ENCODE measurements around the gene DDR1.
"Not testable (repeated sequence)": the region's sequence is repeated elsewhere in the genome, so short reads cannot be mapped to it uniquely, and the experiment has no call there.

DDR1 gene

GRCh38 chr6:30896541-30896940, 12.2 kb downstream of the DDR1 start:
- H3K4me3 ChIP-seq (replicated peaks; ENCODE audit: low read depth, low read length) = no peak overlapping the region
- no peak for DNase-seq (ENCODE audit: low read depth)
- TF ChIP-seq CTCF (IDR thresholded peaks at IDR 0.05; ENCODE audit: low read length, missing control alignments) = no peak

DNA sequence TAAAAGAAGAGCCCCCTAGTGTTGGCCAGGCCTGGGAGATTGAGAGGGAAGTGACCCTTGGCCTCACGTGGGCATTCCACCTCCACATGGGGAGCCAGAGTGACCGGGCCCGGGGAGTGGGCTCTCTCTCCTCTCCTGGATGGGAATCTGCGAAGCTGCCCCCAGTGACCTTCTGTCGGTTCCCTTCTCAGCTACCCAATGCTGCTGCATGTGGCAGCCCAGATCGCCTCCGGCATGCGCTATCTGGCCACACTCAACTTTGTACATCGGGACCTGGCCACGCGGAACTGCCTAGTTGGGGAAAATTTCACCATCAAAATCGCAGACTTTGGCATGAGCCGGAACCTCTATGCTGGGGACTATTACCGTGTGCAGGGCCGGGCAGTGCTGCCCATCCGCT, 13.6 kb downstream of the DDR1 start:
- no peak for TF ChIP-seq CTCF (IDR thresholded peaks at IDR 0.05; ENCODE audit: low read length, missing control alignments)
- no peak for DNase-seq (ENCODE audit: low read depth)
- no peak overlapping the region for H3K4me3 ChIP-seq (replicated peaks; ENCODE audit: low read depth, low read length)

DNA sequence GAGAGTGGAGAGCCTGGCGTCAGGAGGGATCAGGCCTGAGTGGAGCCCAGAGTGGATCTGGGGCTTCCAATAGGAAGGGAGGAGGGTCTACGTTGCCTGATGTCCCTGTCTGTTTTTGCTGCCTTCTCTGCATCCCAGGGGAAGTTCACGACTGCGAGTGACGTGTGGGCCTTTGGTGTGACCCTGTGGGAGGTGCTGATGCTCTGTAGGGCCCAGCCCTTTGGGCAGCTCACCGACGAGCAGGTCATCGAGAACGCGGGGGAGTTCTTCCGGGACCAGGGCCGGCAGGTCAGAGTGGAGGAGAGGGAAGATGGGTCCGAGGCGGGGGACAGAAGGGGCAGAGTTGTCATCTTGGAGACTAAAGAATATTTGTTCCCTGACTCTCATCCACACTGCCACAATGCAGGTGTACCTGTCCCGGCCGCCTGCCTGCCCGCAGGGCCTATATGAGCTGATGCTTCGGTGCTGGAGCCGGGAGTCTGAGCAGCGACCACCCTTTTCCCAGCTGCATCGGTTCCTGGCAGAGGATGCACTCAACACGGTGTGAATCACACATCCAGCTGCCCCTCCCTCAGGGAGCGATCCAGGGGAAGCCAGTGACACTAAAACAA, 14.5 kb downstream of the DDR1 start:
- H3K4me3 ChIP-seq (replicated peaks; ENCODE audit: low read depth, low read length) = no peak overlapping the region
- DNase-seq (ENCODE audit: low read depth) = no peak
- TF ChIP-seq CTCF (IDR thresholded peaks at IDR 0.05; ENCODE audit: low read length, missing control alignments) = no peak

- DNase-seq (ENCODE audit: low read depth) = no peak
- TF ChIP-seq CTCF (IDR thresholded peaks at IDR 0.05; ENCODE audit: low read length, missing control alignments) = no peak
Observed at GRCh38 chr6:30900863-30901417, 16.6 kb downstream of the DDR1 start.

DNA sequence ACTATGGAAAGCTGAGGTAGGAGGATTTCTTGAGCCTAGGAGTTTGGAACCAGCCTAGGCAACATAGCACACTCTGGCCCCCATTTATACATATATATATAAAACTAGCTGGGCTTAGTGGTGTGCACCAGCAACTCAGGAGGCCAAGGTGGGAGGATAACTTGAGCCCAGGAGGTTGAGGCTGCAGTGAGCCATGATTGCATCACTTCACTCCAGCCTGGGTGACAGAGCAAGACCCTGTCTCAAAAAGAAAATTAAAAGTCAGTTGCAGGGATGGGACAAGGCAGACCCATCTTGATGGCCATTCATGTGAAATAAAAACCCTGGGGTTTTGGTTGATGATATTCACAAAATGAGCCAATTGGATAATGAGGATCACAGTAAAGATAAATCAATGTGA, 17.1 kb downstream of the DDR1 start:
- no peak overlapping the region for H3K4me3 ChIP-seq (replicated peaks; ENCODE audit: low read depth, low read length)
- TF ChIP-seq CTCF (IDR thresholded peaks at IDR 0.05; ENCODE audit: low read length, missing control alignments) = no peak
- DNase-seq (ENCODE audit: low read depth) = no peak

More at GRCh38 chr6:30900863-30901417, 16.6 kb downstream of the DDR1 start:
- no peak overlapping the region for H3K4me3 ChIP-seq (replicated peaks; ENCODE audit: low read depth, low read length)

DNA sequence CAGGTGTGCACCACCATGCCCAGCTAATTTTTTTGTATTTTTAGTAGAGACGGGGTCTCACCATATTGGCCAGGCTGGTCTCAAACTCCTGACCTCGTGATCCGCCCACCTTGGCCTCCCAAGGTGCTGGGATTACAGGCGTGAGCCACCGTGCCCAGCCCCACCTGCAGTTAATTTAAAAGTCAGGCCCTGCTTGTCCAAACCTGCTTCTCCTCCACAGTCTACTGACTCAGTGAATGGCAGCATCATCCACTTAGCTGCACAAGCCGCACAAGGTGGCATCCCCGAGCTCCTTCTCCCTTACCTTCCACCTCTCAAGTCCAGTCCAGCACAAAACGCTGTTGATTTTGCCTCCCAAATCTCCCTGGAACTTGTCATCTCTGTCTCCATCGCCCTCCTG, 17.9 kb downstream of the DDR1 start:
- H3K4me3 ChIP-seq (replicated peaks; ENCODE audit: low read depth, low read length); DNase-seq (ENCODE audit: low read depth): not testable (repeated sequence)

GRCh38 chr6:30902709-30903108, 18.4 kb downstream of the DDR1 start:
- DNase-seq (ENCODE audit: low read depth) = no peak
- no peak for TF ChIP-seq CTCF (IDR thresholded peaks at IDR 0.05; ENCODE audit: low read length, missing control alignments)
- H3K4me3 ChIP-seq (replicated peaks; ENCODE audit: low read depth, low read length) = no peak overlapping the region

Measured in fibroblast of pulmonary artery (primary cell).